Uterus (tissue), 4 donors: Measurements from ENCODE around the gene PCBD1. TPM values are rescaled to one million over a fixed set of nuclear protein-coding genes. Genes with fewer than 3 reads are reported as not detected.

Experiments used
- DNase-seq, 2 donors: peaks; one replicate each; pipeline ENCODE4 v3.0.0-alpha.2; 2019 to 2020
- H3K27ac ChIP-seq, 2 donors: fragments of 200-600 bp; sonication (generic); 1 replicate in 1 of 2; 2 replicates in 1 of 2; pipeline ENCODE4 v1.5.1; 2016 to 2018
- H3K27me3 ChIP-seq, 2 donors: fragments of 200-600 bp; sonication (generic); one replicate each; pipeline ENCODE4 v1.5.1; 2018 to 2019; ENCODE audit warnings: control low read depth in 1 of 2
- H3K36me3 ChIP-seq, 2 donors: fragments of 200-600 bp; sonication (generic); one replicate each; pipeline ENCODE4 v1.5.1; 2019; ENCODE audit warnings: control low read depth in 1 of 2
- H3K4me1 ChIP-seq, 2 donors: fragments of 200-600 bp; sonication (generic); one replicate each; pipeline ENCODE4 v1.5.1; 2018 to 2019; ENCODE audit warnings: control low read depth in 1 of 2
- H3K4me3 ChIP-seq, 2 donors: fragments of 200-600 bp; sonication (generic); 1 replicate in 1 of 2; 2 replicates in 1 of 2; pipeline ENCODE4 v1.5.1; 2018 to 2019; ENCODE audit warnings: mild to moderate bottlenecking in 1 of 2
- H3K9me3 ChIP-seq, 2 donors: fragments of 200-600 bp; sonication (generic); one replicate each; pipeline ENCODE4 v1.5.1; 2019; ENCODE audit warnings: control low read depth in 1 of 2
- POLR2A ChIP-seq, 2 donors: fragments of 450-650 bp; IDR thresholded peaks; one replicate each; pipeline ENCODE4 v1.6.1; 2016; ENCODE audit warnings: antibody characterized with exemption in 2 of 2, mild to moderate bottlenecking in 1 of 2, moderate library complexity in 1 of 2
- intact Hi-C: fragments of 100-400 bp; cut with DNase I; formaldehyde crosslinking; loops from one replicate; pipeline ENCODE4 v1.15.1; 2023; ENCODE audit warnings: low total_unique reads
- total RNA-seq, 4 donors: library from RNA; depleted of rRNA in 3 of 4; stranded (reverse); fragments of >200 nt in 3 of 4; gene quantifications; one replicate each; pipeline versions ENCODE4 v1.1.0 to v1.2.4, GENCODE V29; 2014 to 2023
- TF ChIP-seq, protein P1 (sequence below), 4 experiments: fragments of 200-600 bp in 2 of 4; fragments of 450-650 bp in 2 of 4; sonication (generic) in 2 of 4; IDR thresholded peaks; one replicate each; pipeline ENCODE4 v1.5.1; 2016 to 2019; ENCODE audit warnings: antibody characterized with exemption in 4 of 4, mild to moderate bottlenecking in 2 of 4, moderate library complexity in 1 of 4
- donor health status: DM: yes; HTN: yes; CAD: no.

PCBD1 gene
- total RNA-seq, 4 donors from 2014 or later, result 18.4 to 52.8 (median 27.9) TPM

- Histone ChIP-seq H3K4me1 (peaks cover 0 to 4% of the 10 kb centered on the region in 2 donors), H3K4me3 (no peak overlapping the region), H3K27me3 (no peaks in the 10 kb centered on the region), H3K27ac (no peak overlapping the region), H3K9me3 (no peaks in the 10 kb centered on the region), H3K36me3 (no peaks in the 10 kb centered on the region)
- intact Hi-C loops, result loop anchor here (5.0 kb wide), 1 partner anchor 359 kb away; no protein-coding TSS in a partner anchor
- TF ChIP-seq, protein P1, sequence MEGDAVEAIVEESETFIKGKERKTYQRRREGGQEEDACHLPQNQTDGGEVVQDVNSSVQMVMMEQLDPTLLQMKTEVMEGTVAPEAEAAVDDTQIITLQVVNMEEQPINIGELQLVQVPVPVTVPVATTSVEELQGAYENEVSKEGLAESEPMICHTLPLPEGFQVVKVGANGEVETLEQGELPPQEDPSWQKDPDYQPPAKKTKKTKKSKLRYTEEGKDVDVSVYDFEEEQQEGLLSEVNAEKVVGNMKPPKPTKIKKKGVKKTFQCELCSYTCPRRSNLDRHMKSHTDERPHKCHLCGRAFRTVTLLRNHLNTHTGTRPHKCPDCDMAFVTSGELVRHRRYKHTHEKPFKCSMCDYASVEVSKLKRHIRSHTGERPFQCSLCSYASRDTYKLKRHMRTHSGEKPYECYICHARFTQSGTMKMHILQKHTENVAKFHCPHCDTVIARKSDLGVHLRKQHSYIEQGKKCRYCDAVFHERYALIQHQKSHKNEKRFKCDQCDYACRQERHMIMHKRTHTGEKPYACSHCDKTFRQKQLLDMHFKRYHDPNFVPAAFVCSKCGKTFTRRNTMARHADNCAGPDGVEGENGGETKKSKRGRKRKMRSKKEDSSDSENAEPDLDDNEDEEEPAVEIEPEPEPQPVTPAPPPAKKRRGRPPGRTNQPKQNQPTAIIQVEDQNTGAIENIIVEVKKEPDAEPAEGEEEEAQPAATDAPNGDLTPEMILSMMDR (IDR thresholded peaks at IDR 0.05), result no peak
- no peak for TF ChIP-seq POLR2A (IDR thresholded peaks at IDR 0.05)
- DNase-seq, result no peak
Measured at GRCh38 chr10:70928140-70928539, 39.8 kb upstream of the PCBD1 start.

DNA sequence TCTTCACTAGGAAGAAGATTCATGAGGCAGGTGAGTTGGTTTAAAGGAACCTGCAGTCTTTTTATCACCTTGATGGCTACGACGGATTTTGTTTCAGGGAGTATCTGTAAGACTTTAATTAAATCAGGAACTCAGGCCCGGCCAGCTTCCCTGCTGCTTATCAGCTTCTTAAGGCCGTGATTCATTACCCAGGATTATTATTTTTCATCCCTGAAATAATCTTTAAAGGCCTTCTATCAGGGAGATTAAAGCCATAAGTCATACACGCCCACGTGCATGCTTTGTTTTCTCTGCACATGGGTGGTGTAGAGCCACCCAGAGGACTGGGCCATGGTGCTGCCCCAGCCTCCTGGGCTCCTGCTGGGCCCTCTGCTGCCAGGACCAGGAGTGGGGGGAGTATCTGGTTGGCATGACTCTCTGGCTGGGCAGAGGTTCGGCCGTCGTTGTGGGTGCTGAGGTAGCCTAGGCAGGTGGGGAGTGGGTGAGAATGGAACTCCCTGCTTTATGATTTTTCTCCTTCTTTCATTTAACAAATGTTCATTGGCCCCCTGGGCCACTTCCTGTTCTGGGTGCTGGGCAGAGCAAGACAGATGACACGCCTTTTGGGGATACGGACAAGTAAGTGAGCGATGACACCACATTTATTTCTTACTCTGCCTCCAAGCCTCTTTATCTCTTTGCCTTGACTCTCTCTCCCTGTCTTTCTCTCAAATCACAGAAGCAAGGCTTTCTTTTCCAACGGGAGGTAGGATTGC is 39.0 kb upstream of the PCBD1 start:
- H3K4me1 ChIP-seq, result peaks cover 0 to 4% of the 10 kb centered on the region in 2 donors
- TF ChIP-seq POLR2A (IDR thresholded peaks at IDR 0.05), result no peak
- TF ChIP-seq, protein P1 (IDR thresholded peaks at IDR 0.05), result no peak
- no peaks in the 10 kb centered on the region for H3K9me3 ChIP-seq
- no peaks in the 10 kb centered on the region for H3K36me3 ChIP-seq
- no peak overlapping the region for H3K4me3 ChIP-seq
- no peak for DNase-seq
- H3K27ac ChIP-seq, result no peak overlapping the region
- intact Hi-C loops, result loop anchor here (5.0 kb wide), 1 partner anchor 360 kb away; no protein-coding TSS in a partner anchor
- no peaks in the 10 kb centered on the region for H3K27me3 ChIP-seq

DNA sequence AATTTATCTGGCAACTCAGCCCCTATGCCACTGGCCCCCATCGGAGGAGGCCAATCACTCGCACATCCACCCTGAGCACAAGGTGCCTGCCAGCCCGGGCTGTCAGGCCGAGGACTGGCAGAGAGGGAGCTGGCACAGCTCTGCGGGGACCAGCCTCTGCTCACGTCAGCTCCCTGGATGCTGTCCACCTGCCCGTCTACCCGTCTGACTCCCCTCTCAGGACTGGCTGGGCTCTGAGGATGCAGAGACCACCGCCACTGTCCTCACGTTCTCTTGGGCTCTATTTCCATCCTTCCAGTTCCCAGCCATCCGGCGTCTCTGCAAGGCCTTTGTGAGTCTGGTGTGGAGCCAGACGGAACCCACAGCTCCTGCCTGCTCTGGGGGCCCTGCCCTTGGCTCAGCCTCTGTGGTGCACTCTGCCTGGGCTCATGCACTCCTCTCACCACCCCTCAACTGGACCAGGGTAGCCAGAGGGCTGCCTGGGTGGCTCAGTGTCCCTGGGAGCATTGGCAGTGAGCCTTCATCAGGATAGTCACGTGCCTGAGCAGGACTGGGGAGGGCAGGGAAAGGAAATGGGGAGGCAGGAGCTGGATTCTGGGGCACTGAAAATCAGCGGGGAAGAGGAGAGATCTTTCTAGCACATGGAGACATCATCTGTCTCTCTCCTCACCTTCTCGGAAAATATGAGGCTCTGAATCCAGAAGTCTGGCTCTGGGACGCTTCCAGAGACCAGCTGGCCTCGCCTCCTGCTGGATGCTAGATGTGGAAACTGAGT is 38.0 kb upstream of the PCBD1 start:
- Histone ChIP-seq H3K4me1 (peaks cover 0 to 4% of the 10 kb centered on the region in 2 donors), H3K27me3 (no peaks in the 10 kb centered on the region), H3K36me3 (no peaks in the 10 kb centered on the region), H3K27ac (no peak overlapping the region), H3K9me3 (no peaks in the 10 kb centered on the region), H3K4me3 (no peak overlapping the region)
- no peak for TF ChIP-seq POLR2A (IDR thresholded peaks at IDR 0.05)
- TF ChIP-seq, protein P1 (IDR thresholded peaks at IDR 0.05), result no peak
- intact Hi-C loops, result loop anchor here (5.0 kb wide), 1 partner anchor 361 kb away; no protein-coding TSS in a partner anchor
- no peak for DNase-seq

GRCh38 chr10:70925377-70926225 is 37.2 kb upstream of the PCBD1 start:
- TF ChIP-seq, protein P1 (IDR thresholded peaks at IDR 0.05), result peak; percentile 80 to 93 (median 88)
- TF ChIP-seq POLR2A (IDR thresholded peaks at IDR 0.05), result no peak
- DNase-seq, result peak; percentile 25 to 61
- intact Hi-C loops, result loop anchor here (5.0 kb wide), 1 partner anchor 362 kb away; no protein-coding TSS in a partner anchor
- H3K27me3 ChIP-seq, result no peaks in the 10 kb centered on the region
- peaks cover 0 to 4% of the 10 kb centered on the region in 2 donors for H3K4me1 ChIP-seq
- H3K36me3 ChIP-seq, result no peaks in the 10 kb centered on the region
- no peaks in the 10 kb centered on the region for H3K9me3 ChIP-seq
- H3K4me3 ChIP-seq, result no peak overlapping the region
- H3K27ac ChIP-seq, result no peak overlapping the region
